A549 (cell line): ENCODE results near the gene RBKS.

ENCODE experiments used
- CTCF ChIP-seq: fragments of >200 bp; sonication (Bioruptor Twin); formaldehyde crosslinking; IDR thresholded peaks from 3 replicates; pipeline ENCODE4 v1.5.1; 2016
- KDM1A ChIP-seq: fragments of 200-600 bp; sonication (generic); IDR thresholded peaks from 2 replicates; pipeline ENCODE4 v1.6.1; 2016; ENCODE audit warnings: low read depth, mild to moderate bottlenecking
- NPAS2 ChIP-seq: fragments of 250-450 bp; sonication (Bioruptor Pico); IDR thresholded peaks from 2 replicates; pipeline ENCODE4 v1.8.0; 2022; ENCODE audit warnings: mild to moderate bottlenecking, moderate library complexity, borderline replicate concordance
- RCOR1 ChIP-seq: fragments of 150-350 bp; IDR thresholded peaks from 2 replicates; pipeline ENCODE4 v1.6.1; 2014; ENCODE audit warnings: antibody characterized with exemption, low read length, low read depth

- TF ChIP-seq NPAS2 (CRISPR knock-in tag) (no peak), KDM1A (no peak), CTCF (no peak), RCOR1 (no peak)
These were observed 32.7 kb upstream of the RBKS start for GRCh38 chr2:27922842-27923241.
